Raji (cell line): ENCODE results near the gene ANKRD39.

ENCODE experiments used
- POLR2A ChIP-seq: IDR thresholded peaks from 2 replicates; pipeline ENCODE4 v1.6.1; 2011; ENCODE audit warnings: low read depth, low read length, control low read depth; ENCODE audit not compliant: insufficient read depth

ANKRD39 gene

GRCh38 chr2:96866986-96867755, 9.4 kb upstream of the ANKRD39 start:
- TF ChIP-seq POLR2A: no peak

- no peak for TF ChIP-seq POLR2A
Measured at GRCh38 chr2:96866586-96866985, 8.8 kb upstream of the ANKRD39 start.

GRCh38 chr2:96866149-96866548, 8.3 kb upstream of the ANKRD39 start:
- TF ChIP-seq POLR2A: no peak

GRCh38 chr2:96865654-96866053, 7.8 kb upstream of the ANKRD39 start:
- no peak for TF ChIP-seq POLR2A

GRCh38 chr2:96864343-96865091, 6.7 kb upstream of the ANKRD39 start:
- TF ChIP-seq POLR2A: no peak

GRCh38 chr2:96863575-96864342, 5.9 kb upstream of the ANKRD39 start:
- no peak for TF ChIP-seq POLR2A

- TF ChIP-seq POLR2A: no peak
Measured at GRCh38 chr2:96861074-96861473, 3.3 kb upstream of the ANKRD39 start.

GRCh38 chr2:96860065-96861029, 2.5 kb upstream of the ANKRD39 start:
- TF ChIP-seq POLR2A: no peak

GRCh38 chr2:96859681-96860064, 1.9 kb upstream of the ANKRD39 start:
- TF ChIP-seq POLR2A: no peak

- TF ChIP-seq POLR2A: no peak
Measured at GRCh38 chr2:96859099-96859649, 1.4 kb upstream of the ANKRD39 start.

GRCh38 chr2:96856776-96857666, 795 bp downstream of the ANKRD39 start:
- TF ChIP-seq POLR2A: no peak

GRCh38 chr2:96853321-96853720, 4.5 kb downstream of the ANKRD39 start:
- no peak for TF ChIP-seq POLR2A

GRCh38 chr2:96852667-96853066, 5.1 kb downstream of the ANKRD39 start:
- TF ChIP-seq POLR2A: no peak

- no peak for TF ChIP-seq POLR2A
Measured at GRCh38 chr2:96848264-96848663, 9.6 kb downstream of the ANKRD39 start.

GRCh38 chr2:96847586-96847985, 10.2 kb downstream of the ANKRD39 start:
- TF ChIP-seq POLR2A: no peak
